Measurements from ENCODE around the gene CST3. TPM values are rescaled to one million over a fixed set of nuclear protein-coding genes. Genes with fewer than 3 reads are reported as not detected.
"Not testable (repeated sequence)": the region's sequence is repeated elsewhere in the genome, so short reads cannot be mapped to it uniquely, and the experiment has no call there.

Gene CST3
- total RNA-seq, 5 donors from 2014 or later (not counting 1 experiment from before 2014, with no cell fraction given) = 5.1 to 9.0 (median 5.3) TPM

DNA sequence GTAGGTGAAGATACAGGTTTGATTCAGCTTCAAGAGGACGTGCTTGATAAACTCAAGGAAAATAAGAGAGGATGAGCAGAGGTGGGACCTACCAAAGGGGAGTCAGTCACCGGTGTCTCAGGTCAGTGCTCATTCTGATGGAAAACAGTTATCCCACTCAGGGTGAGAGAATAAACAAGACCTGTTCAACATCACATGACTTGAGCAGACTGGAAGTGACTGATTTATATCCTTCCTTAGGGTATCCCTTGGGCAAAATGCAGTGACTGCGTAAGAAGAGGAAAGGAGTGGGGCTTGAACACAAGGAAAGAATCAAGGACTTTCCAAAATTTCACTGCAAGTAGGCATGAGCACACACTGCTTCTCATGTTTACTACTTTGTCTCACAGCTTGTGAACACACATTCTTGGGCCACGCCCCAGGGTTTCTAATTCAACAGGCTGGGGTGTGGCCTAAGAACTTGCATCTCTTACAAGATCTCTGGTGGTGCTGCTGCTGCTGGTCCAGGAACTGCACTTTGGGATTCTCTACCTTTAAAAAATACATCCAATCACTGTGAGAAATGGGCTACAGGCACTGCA, 11.6 kb downstream of the CST3 start:
- Histone ChIP-seq H3K27ac (ENCODE audit: low read length) (no peak overlapping the region), H3K9me3 (no peaks in the 10 kb centered on the region), H3K27me3 (replicated peaks in 1 of 2; ENCODE audit: control insufficient read depth in 2 of 2, extremely low read depth in 1 of 2, insufficient read depth in 2 of 2, low read length in 1 of 2) (peaks cover 0 to 19% of the 10 kb centered on the region in 2 experiments), H3K36me3 (ENCODE audit: control insufficient read depth in 2 of 2, extremely low read depth in 1 of 2, insufficient read depth in 1 of 2, low read length in 1 of 2) (no peaks in the 10 kb centered on the region), H3K4me3 (ENCODE audit: control insufficient read depth in 1 of 2, extremely low read depth in 1 of 2, low read length in 1 of 2) (no peak overlapping the region), H3K4me1 (ENCODE audit: control insufficient read depth in 1 of 2, extremely low read depth in 1 of 2, insufficient read depth in 2 of 2, low read length in 2 of 2) (no peaks in the 10 kb centered on the region)
- Mint-ChIP-seq H3K4me3 (no peak overlapping the region), H3K9me3 (no peaks in the 10 kb centered on the region), H3K27ac (no peak overlapping the region), H3K27me3 (peaks cover 8 to 11% of the 10 kb centered on the region in 2 donors), H3K36me3 (no peaks in the 10 kb centered on the region), H3K4me1 (peaks cover 0 to 3% (median 0%) of the 10 kb centered on the region in 3 donors)
- ChIA-PET POLR2A (no interaction called here), CTCF (no interaction called here)
- WGBS (ENCODE audit: insufficient coverage) = 90% methylated on average over 2 of the region's 4 CpGs
- DNase-seq (no peak), ATAC-seq (replicated peaks in 1 of 4) (no peak)

DNA sequence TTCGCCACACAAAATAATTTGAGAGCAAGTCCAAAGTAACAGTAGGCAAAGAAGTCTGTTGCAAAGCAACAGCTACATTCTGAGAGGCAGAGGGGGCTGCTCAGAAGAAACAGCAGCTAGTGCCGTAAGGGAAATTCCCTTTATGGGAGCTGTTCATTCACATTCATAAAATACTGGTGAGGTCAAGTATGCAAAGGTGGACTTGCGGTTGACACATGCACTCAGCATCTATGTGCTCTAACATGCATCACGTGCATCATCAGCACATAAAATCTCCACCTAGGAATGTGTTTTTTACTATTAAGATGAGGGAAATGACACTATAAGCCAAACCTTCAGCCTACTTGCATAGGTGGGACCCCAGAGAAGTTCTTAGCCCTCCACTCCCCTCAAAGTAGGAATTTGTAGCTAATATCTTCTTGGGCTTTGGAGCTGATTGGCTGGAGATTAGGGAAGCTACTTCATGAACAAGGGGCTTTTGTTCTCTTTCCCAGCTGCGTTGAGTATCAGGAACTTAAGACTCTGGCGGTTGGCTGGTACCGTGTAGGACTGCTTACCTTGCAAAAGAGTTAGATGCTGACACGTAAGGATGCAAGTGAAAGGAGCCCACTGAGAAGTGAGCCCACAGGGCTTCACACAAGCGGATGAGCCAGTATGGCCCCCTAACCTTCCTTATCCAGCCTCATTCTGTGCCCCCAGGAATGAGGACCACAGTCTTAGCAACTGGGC, 12.4 kb downstream of the CST3 start:
- DNase-seq = no peak
- Mint-ChIP-seq H3K27me3 (peaks cover 8 to 14% of the 10 kb centered on the region in 2 donors), H3K27ac (no peak overlapping the region), H3K4me1 (peaks cover 0 to 3% (median 0%) of the 10 kb centered on the region in 3 donors), H3K4me3 (no peak overlapping the region), H3K36me3 (no peaks in the 10 kb centered on the region), H3K9me3 (no peaks in the 10 kb centered on the region)
- 79% methylated on average over 5 of the region's 9 CpGs for WGBS (ENCODE audit: insufficient coverage)
- ATAC-seq (replicated peaks in 1 of 4) = no peak
- Histone ChIP-seq H3K4me3 (ENCODE audit: control insufficient read depth in 1 of 2, extremely low read depth in 1 of 2, low read length in 1 of 2) (no peak overlapping the region), H3K9me3 (no peaks in the 10 kb centered on the region), H3K4me1 (ENCODE audit: control insufficient read depth in 1 of 2, extremely low read depth in 1 of 2, insufficient read depth in 2 of 2, low read length in 2 of 2) (no peaks in the 10 kb centered on the region), H3K36me3 (ENCODE audit: control insufficient read depth in 2 of 2, extremely low read depth in 1 of 2, insufficient read depth in 1 of 2, low read length in 1 of 2) (no peaks in the 10 kb centered on the region), H3K27ac (ENCODE audit: low read length) (no peak overlapping the region), H3K27me3 (replicated peaks in 1 of 2; ENCODE audit: control insufficient read depth in 2 of 2, extremely low read depth in 1 of 2, insufficient read depth in 2 of 2, low read length in 1 of 2) (peaks cover 0 to 23% of the 10 kb centered on the region in 2 experiments)
- POLR2A ChIA-PET = no interaction called here
- CTCF ChIA-PET = no interaction called here

GRCh38 chr20:23624324-23624691, 13.4 kb downstream of the CST3 start:
- Histone ChIP-seq H3K36me3 (ENCODE audit: control insufficient read depth in 2 of 2, extremely low read depth in 1 of 2, insufficient read depth in 1 of 2, low read length in 1 of 2) (no peaks in the 10 kb centered on the region), H3K27ac (ENCODE audit: low read length) (no peak overlapping the region), H3K4me1 (ENCODE audit: control insufficient read depth in 1 of 2, extremely low read depth in 1 of 2, insufficient read depth in 2 of 2, low read length in 2 of 2) (no peaks in the 10 kb centered on the region), H3K9me3 (no peaks in the 10 kb centered on the region), H3K4me3 (ENCODE audit: control insufficient read depth in 1 of 2, extremely low read depth in 1 of 2, low read length in 1 of 2) (no peak overlapping the region), H3K27me3 (replicated peaks in 1 of 2; ENCODE audit: control insufficient read depth in 2 of 2, extremely low read depth in 1 of 2, insufficient read depth in 2 of 2, low read length in 1 of 2) (peaks cover 0 to 18% of the 10 kb centered on the region in 2 experiments)
- ChIA-PET CTCF (no interaction called here), POLR2A (no interaction called here)
- Mint-ChIP-seq H3K9me3 (no peaks in the 10 kb centered on the region), H3K27ac (no peak overlapping the region), H3K36me3 (no peaks in the 10 kb centered on the region), H3K27me3 (peaks cover 8 to 22% of the 10 kb centered on the region in 2 donors), H3K4me1 (peaks cover 0 to 3% (median 0%) of the 10 kb centered on the region in 3 donors), H3K4me3 (no peak overlapping the region)
- no peak for DNase-seq
- WGBS (ENCODE audit: insufficient coverage) = 100% methylated on average over 1 of the region's 2 CpGs
- ATAC-seq (replicated peaks in 1 of 4) = no peak

DNA sequence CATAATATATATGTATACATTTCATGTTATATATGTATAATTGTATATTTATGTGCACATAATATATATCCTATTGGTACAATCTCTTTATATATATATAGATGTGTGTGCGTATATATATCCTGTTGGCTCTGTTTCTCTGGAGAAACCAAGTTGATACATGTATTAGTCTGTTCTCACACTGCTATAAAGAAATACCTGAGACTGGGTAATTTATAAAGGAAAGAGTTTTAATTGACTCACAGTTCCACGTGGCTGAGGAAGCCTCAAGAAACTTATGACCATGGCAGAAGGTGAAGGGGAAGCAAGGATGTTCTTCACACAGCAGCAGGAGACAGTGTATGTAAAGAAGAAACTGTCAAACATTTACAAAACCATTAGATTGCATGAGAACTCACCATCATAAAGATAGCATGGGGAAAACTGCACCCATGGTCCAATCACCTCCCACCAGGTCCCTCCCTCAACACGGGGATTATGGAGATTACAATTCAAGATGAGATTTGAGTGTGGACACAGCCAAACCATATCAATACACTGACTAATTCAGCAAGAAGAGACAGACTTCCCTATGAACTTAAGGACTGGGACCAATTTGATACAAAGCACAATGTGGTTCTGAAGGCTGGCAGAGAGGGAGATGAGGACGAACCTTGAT, 14.0 kb downstream of the CST3 start:
- POLR2A ChIA-PET = no interaction called here
- H3K36me3 ChIP-seq (ENCODE audit: control insufficient read depth in 2 of 2, extremely low read depth in 1 of 2, insufficient read depth in 1 of 2, low read length in 1 of 2) = no peaks in the 10 kb centered on the region
- H3K27ac ChIP-seq (ENCODE audit: low read length) = no peak overlapping the region
- H3K27me3 Mint-ChIP-seq = peaks cover 12 to 22% of the 10 kb centered on the region in 2 donors
- H3K4me3 Mint-ChIP-seq = no peak overlapping the region
- ATAC-seq (replicated peaks in 1 of 4) (no peak), DNase-seq (no peak)
- no peaks in the 10 kb centered on the region for H3K36me3 Mint-ChIP-seq
- H3K4me1 ChIP-seq (ENCODE audit: control insufficient read depth in 1 of 2, extremely low read depth in 1 of 2, insufficient read depth in 2 of 2, low read length in 2 of 2) = no peaks in the 10 kb centered on the region
- H3K9me3 ChIP-seq = no peaks in the 10 kb centered on the region
- no CpG with 5 or more reads among the region's 4 CpGs for WGBS (ENCODE audit: insufficient coverage)
- H3K4me1 Mint-ChIP-seq = peaks cover 0 to 3% (median 0%) of the 10 kb centered on the region in 3 donors
- CTCF ChIA-PET = no interaction called here
- H3K27ac Mint-ChIP-seq = no peak overlapping the region
- no peak overlapping the region for H3K4me3 ChIP-seq (ENCODE audit: control insufficient read depth in 1 of 2, extremely low read depth in 1 of 2, low read length in 1 of 2)
- no peaks in the 10 kb centered on the region for H3K9me3 Mint-ChIP-seq
- H3K27me3 ChIP-seq (replicated peaks in 1 of 2; ENCODE audit: control insufficient read depth in 2 of 2, extremely low read depth in 1 of 2, insufficient read depth in 2 of 2, low read length in 1 of 2) = peaks cover 0 to 14% of the 10 kb centered on the region in 2 experiments

DNA sequence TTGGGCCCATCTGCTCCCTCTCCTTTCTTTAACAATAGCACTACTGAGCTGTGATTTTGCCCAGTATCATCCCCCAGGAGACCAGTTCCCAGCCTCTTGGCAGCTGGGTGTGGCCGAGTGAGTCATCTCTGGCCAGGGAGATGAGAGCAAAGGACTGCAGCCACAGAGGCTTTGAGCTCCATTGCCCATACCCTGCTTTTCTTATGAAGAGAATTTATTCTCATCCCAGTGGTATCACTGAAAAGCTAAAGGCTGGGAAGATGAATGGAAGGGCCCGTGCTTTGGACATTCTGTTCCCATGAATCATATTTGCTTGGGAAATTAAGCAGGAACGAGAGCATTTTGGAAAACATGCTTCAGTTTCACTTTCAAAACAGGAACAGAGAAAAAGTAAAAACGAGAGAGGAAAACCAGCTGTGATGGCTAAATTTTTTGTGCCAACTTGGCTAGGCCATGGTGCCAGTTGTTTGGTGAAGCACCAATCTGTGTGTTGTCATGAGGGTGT, 14.9 kb downstream of the CST3 start:
- ChIA-PET POLR2A (interaction anchor here in 1 of 2 donors (0.7 kb wide), 1 partner anchor 109 kb away, joined by 8 read pairs; no protein-coding TSS in a partner anchor), CTCF (no interaction called here)
- no peak overlapping the region for H3K4me3 ChIP-seq (ENCODE audit: control insufficient read depth in 1 of 2, extremely low read depth in 1 of 2, low read length in 1 of 2)
- H3K4me1 ChIP-seq (ENCODE audit: control insufficient read depth in 1 of 2, extremely low read depth in 1 of 2, insufficient read depth in 2 of 2, low read length in 2 of 2) = no peaks in the 10 kb centered on the region
- DNase-seq (no peak), ATAC-seq (replicated peaks in 1 of 4) (no peak)
- peaks cover 0 to 14% of the 10 kb centered on the region in 2 experiments for H3K27me3 ChIP-seq (replicated peaks in 1 of 2; ENCODE audit: control insufficient read depth in 2 of 2, extremely low read depth in 1 of 2, insufficient read depth in 2 of 2, low read length in 1 of 2)
- H3K27ac ChIP-seq (ENCODE audit: low read length) = no peak overlapping the region
- H3K36me3 ChIP-seq (ENCODE audit: control insufficient read depth in 2 of 2, extremely low read depth in 1 of 2, insufficient read depth in 1 of 2, low read length in 1 of 2) = no peaks in the 10 kb centered on the region
- no peak overlapping the region for H3K4me3 Mint-ChIP-seq
- H3K9me3 ChIP-seq = no peaks in the 10 kb centered on the region
- no peak overlapping the region for H3K27ac Mint-ChIP-seq
- peaks cover 0 to 3% (median 0%) of the 10 kb centered on the region in 3 donors for H3K4me1 Mint-ChIP-seq
- no peaks in the 10 kb centered on the region for H3K36me3 Mint-ChIP-seq
- H3K9me3 Mint-ChIP-seq = no peaks in the 10 kb centered on the region
- peaks cover 19 to 27% of the 10 kb centered on the region in 2 donors for H3K27me3 Mint-ChIP-seq
- WGBS (ENCODE audit: insufficient coverage) = 24% methylated on average over 3 of the region's 4 CpGs

DNA sequence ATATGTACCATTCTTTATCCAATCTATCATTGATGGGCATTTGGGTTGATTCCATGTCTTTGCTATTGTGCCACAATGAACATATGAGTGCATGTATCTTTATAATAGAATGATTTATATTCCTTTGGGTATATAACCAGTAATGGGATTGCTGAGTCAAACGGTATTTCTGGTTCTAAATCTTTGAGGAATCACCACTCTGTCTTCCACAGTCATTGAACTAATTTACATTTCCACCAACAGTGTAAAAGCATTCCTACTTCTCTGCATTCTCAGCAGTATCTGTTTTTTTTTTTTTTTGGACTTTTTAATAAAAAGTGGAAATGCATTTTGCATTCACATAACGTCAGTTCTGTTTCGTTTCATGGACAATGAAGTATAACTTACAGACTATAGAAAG, 15.4 kb downstream of the CST3 start:
- peaks cover 19 to 26% of the 10 kb centered on the region in 2 donors for H3K27me3 Mint-ChIP-seq
- H3K36me3 ChIP-seq (ENCODE audit: control insufficient read depth in 2 of 2, extremely low read depth in 1 of 2, insufficient read depth in 1 of 2, low read length in 1 of 2); ATAC-seq (replicated peaks in 1 of 4); H3K36me3 Mint-ChIP-seq; DNase-seq; H3K27ac Mint-ChIP-seq; H3K4me3 ChIP-seq (ENCODE audit: control insufficient read depth in 1 of 2, extremely low read depth in 1 of 2, low read length in 1 of 2); H3K9me3 Mint-ChIP-seq; H3K27ac ChIP-seq (ENCODE audit: low read length); H3K4me3 Mint-ChIP-seq; H3K4me1 Mint-ChIP-seq; CTCF ChIA-PET; H3K9me3 ChIP-seq; H3K4me1 ChIP-seq (ENCODE audit: control insufficient read depth in 1 of 2, extremely low read depth in 1 of 2, insufficient read depth in 2 of 2, low read length in 2 of 2): not testable (repeated sequence)
- POLR2A ChIA-PET = interaction anchor here in 1 of 2 donors (0.7 kb wide), 1 partner anchor 109 kb away, joined by 8 read pairs; no protein-coding TSS in a partner anchor
- H3K27me3 ChIP-seq (replicated peaks in 1 of 2; ENCODE audit: control insufficient read depth in 2 of 2, extremely low read depth in 1 of 2, insufficient read depth in 2 of 2, low read length in 1 of 2) = peaks cover 0 to 14% of the 10 kb centered on the region in 2 experiments
- no CpG with 5 or more reads among the region's 3 CpGs for WGBS (ENCODE audit: insufficient coverage)

All from T-cell (primary cell).